Loucy (cell line): ENCODE measurements around the gene FAM98A.

ENCODE experiments used
- H2AFZ ChIP-seq: fragments of 200-600 bp; sonication (generic); 2 replicates; pipeline ENCODE4 v1.6.0; 2016; ENCODE audit warnings: antibody characterized with exemption, mild to moderate bottlenecking, low read length, moderate library complexity
- H3F3A ChIP-seq: fragments of 200-600 bp; 2 replicates; pipeline ENCODE4 v1.6.0; 2016; ENCODE audit warnings: antibody characterized with exemption, low read depth, mild to moderate bottlenecking
- H3K27me3 ChIP-seq: fragments of 200-600 bp; sonication (generic); 2 replicates; pipeline ENCODE4 v1.6.1; 2014; ENCODE audit warnings: low read length, mild to moderate bottlenecking; ENCODE audit not compliant: insufficient read depth, poor library complexity, severe bottlenecking
- H3K36me3 ChIP-seq: fragments of 200-600 bp; sonication (generic); 2 replicates; pipeline ENCODE4 v1.6.1; 2016; ENCODE audit warnings: low read length; ENCODE audit not compliant: insufficient read depth
- H3K4me1 ChIP-seq: fragments of 200-600 bp; sonication (generic); 2 replicates; pipeline ENCODE4 v1.5.1; 2014; ENCODE audit warnings: low read length, mild to moderate bottlenecking; ENCODE audit not compliant: insufficient read depth, poor library complexity, severe bottlenecking
- H3K4me2 ChIP-seq: fragments of 200-600 bp; sonication (generic); 2 replicates; pipeline ENCODE4 v1.6.0; 2014; ENCODE audit warnings: antibody characterized with exemption, low read length, low read depth, mild to moderate bottlenecking; ENCODE audit not compliant: poor library complexity, severe bottlenecking
- H3K4me3 ChIP-seq: fragments of 200-600 bp; sonication (generic); 2 replicates; pipeline ENCODE4 v1.5.1; 2014; ENCODE audit warnings: low read length, mild to moderate bottlenecking, mixed read lengths; ENCODE audit not compliant: poor library complexity, severe bottlenecking
- H3K79me2 ChIP-seq: fragments of 200-600 bp; sonication (generic); 2 replicates; pipeline ENCODE4 v1.6.1; 2014; ENCODE audit warnings: low read length; ENCODE audit not compliant: insufficient read depth
- H3K9ac ChIP-seq: fragments of 200-600 bp; sonication (generic); 2 replicates; pipeline ENCODE4 v1.6.0; 2014; ENCODE audit warnings: mild to moderate bottlenecking, low read depth, low read length, moderate library complexity; ENCODE audit not compliant: poor library complexity, severe bottlenecking
- H3K9me2 ChIP-seq: fragments of 200-600 bp; sonication (generic); replicated peaks from 2 replicates; pipeline ENCODE4 v1.6.1; 2016; ENCODE audit warnings: low read depth, low read length, mixed read lengths
- H3K9me3 ChIP-seq: fragments of 200-600 bp; sonication (generic); 2 replicates; pipeline ENCODE4 v1.6.1; 2014; ENCODE audit warnings: mild to moderate bottlenecking, antibody characterized with exemption, low read length, low read depth; ENCODE audit not compliant: insufficient read depth
- H4K20me1 ChIP-seq: fragments of 200-600 bp; sonication (generic); 2 replicates; pipeline ENCODE4 v1.6.0; 2014; ENCODE audit warnings: antibody characterized with exemption, low read length, mild to moderate bottlenecking; ENCODE audit not compliant: insufficient read depth, poor library complexity, severe bottlenecking
- CTCF ChIP-seq: fragments of 200-600 bp; sonication (generic); conservative IDR thresholded peaks from 2 replicates; pipeline ENCODE4 v1.5.1; 2014; ENCODE audit warnings: mild to moderate bottlenecking, antibody characterized with exemption, low read length
- EZH2phosphoT487 ChIP-seq: fragments of 200-600 bp; IDR thresholded peaks from 2 replicates; pipeline ENCODE4 v1.6.1; 2018; ENCODE audit warnings: antibody characterized with exemption, mild to moderate bottlenecking, moderate library complexity, borderline replicate concordance

FAM98A gene

GRCh38 chr2:33577668-33578067, 21.4 kb downstream of the FAM98A start:
- H3K27me3 ChIP-seq: no peaks in the 10 kb centered on the region
- no peaks in the 10 kb centered on the region for H3K79me2 ChIP-seq
- no peak overlapping the region for H3K4me3 ChIP-seq
- no peak for TF ChIP-seq EZH2phosphoT487
- TF ChIP-seq CTCF: no peak
- H4K20me1 ChIP-seq: no peaks in the 10 kb centered on the region
- no peaks in the 10 kb centered on the region for H3K9me3 ChIP-seq
- H3K36me3 ChIP-seq: no peaks in the 10 kb centered on the region
- H3K9me2 ChIP-seq: no peaks in the 10 kb centered on the region
- no peak overlapping the region for H3K4me2 ChIP-seq
- H2AFZ ChIP-seq: no peak overlapping the region
- no peaks in the 10 kb centered on the region for H3F3A ChIP-seq
- H3K4me1 ChIP-seq: peaks cover 20% of the 10 kb centered on the region
- no peak overlapping the region for H3K9ac ChIP-seq

GRCh38 chr2:33577084-33577483, 22.0 kb downstream of the FAM98A start:
- Histone ChIP-seq H3K27me3 (no peaks in the 10 kb centered on the region), H3K79me2 (no peaks in the 10 kb centered on the region), H3K36me3 (no peaks in the 10 kb centered on the region), H3K4me1 (peaks cover 14% of the 10 kb centered on the region), H2AFZ (no peak overlapping the region), H3F3A (no peaks in the 10 kb centered on the region), H3K9me3 (no peaks in the 10 kb centered on the region), H3K4me3 (no peak overlapping the region), H3K4me2 (no peak overlapping the region), H4K20me1 (no peaks in the 10 kb centered on the region), H3K9ac (no peak overlapping the region), H3K9me2 (no peaks in the 10 kb centered on the region)
- no peak for TF ChIP-seq EZH2phosphoT487
- TF ChIP-seq CTCF: no peak

- no peak for TF ChIP-seq CTCF
- Histone ChIP-seq H3K4me3 (no peak overlapping the region), H3K4me2 (no peak overlapping the region), H3K79me2 (no peaks in the 10 kb centered on the region), H3K9me3 (no peaks in the 10 kb centered on the region), H3K9me2 (no peaks in the 10 kb centered on the region), H3F3A (no peaks in the 10 kb centered on the region), H3K36me3 (no peaks in the 10 kb centered on the region), H3K9ac (no peak overlapping the region), H2AFZ (no peak overlapping the region), H3K4me1 (peaks cover 7% of the 10 kb centered on the region), H4K20me1 (no peaks in the 10 kb centered on the region), H3K27me3 (no peaks in the 10 kb centered on the region)
These were observed 25.4 kb downstream of the FAM98A start for GRCh38 chr2:33573657-33574056.
